ENCODE measurements around the gene EML6. TPM values are rescaled to one million over a fixed set of nuclear protein-coding genes. Genes with fewer than 3 reads are reported as not detected.

EML6 gene
- total and polyA plus RNA-seq, 2 experiments from 2014 or later: 2.7 to 6.2 TPM

DNA sequence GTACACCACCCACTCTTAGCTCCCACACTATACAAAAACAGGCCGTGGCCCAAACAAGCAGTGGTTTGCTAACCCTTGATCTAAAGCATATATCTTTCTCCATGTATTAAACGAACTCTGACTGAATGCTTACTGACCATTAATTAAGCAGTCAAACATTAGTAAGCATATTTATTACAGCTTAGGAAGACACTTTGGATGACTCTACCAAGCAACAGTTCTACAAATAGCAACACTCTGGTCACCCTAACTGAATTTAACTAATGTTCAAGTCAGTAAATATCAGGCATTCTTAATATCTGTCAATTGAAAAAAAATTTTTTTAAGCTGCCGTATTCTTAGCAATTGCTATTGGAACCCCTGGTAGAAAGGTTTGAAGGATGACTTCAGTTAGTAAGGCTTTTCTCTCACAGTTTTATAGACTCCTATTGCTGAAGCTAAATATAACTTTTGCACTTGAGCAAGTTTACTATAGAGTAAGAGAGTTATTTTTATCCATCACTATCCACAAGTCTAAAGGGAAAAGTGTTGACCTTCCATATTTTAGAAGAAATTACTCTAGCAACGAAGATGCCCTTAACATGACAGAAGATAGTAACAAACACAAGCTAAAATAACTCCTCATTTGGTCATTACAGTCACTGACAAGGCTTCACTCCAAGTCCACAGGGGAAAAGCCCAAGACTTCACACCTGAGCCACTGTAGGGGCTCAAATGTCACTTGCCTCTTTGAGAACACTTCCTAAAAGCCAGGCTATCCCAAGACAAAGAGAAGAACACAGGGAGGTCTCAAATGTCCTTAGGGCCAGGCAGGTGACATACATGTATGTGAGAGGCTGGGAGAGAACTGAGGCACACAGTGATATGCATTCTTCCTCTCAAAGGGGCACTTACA is 252.4 kb downstream of the EML6 start (continued):
- TF ChIP-seq, protein P1, sequence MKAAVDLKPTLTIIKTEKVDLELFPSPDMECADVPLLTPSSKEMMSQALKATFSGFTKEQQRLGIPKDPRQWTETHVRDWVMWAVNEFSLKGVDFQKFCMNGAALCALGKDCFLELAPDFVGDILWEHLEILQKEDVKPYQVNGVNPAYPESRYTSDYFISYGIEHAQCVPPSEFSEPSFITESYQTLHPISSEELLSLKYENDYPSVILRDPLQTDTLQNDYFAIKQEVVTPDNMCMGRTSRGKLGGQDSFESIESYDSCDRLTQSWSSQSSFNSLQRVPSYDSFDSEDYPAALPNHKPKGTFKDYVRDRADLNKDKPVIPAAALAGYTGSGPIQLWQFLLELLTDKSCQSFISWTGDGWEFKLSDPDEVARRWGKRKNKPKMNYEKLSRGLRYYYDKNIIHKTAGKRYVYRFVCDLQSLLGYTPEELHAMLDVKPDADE (IDR thresholded peaks at IDR 0.05): no peak

DNA sequence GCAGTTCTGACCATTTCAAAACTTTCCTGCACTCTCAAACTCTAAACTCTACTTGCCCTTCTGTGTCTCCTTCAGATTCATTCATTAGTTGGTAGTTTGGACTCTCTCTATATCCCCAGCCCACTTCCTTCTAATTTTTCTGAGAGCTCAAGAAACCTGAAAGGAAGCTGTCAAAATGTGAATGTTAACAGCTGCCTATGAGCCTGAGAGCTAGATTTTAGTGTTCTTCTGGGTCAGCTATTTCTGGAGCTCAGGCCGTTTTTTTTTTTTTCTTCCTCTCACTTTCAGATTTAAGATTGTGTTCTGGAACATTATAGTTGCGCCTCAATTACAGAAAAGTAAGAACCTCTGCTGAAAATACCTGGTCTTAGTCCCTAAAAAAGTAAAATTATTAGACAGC is 253.7 kb downstream of the EML6 start:
- H3K27me3 Mint-ChIP-seq (ENCODE audit: insufficient read depth, low read depth, poor library complexity): no peaks in the 10 kb centered on the region
- peak overlapping the region; percentile 15; the same call in 1 of the 2 replicates for H3K27ac ChIP-seq (ENCODE audit: low read depth)
- peaks cover 13% of the 10 kb centered on the region; the same call in 1 of the 2 replicates for H3K36me3 ChIP-seq (ENCODE audit: insufficient read depth)
- H3K27ac Mint-ChIP-seq: no peak overlapping the region
- H3F3A ChIP-seq (replicated peaks; ENCODE audit: low read depth): no peaks in the 10 kb centered on the region
- peaks cover 23% of the 10 kb centered on the region; the same call in 2 of the 3 replicates for H3K36me3 Mint-ChIP-seq (ENCODE audit: low read depth)
- no peak for DNase-seq (ENCODE audit: low spot score)
- H4K20me1 ChIP-seq (replicated peaks; ENCODE audit: insufficient read depth): peaks cover 29% of the 10 kb centered on the region
- no peak for ATAC-seq
- no peak overlapping the region for H3K4me2 ChIP-seq
- H3K79me2 ChIP-seq (replicated peaks; ENCODE audit: insufficient read depth): peaks cover 82% of the 10 kb centered on the region
- H3K4me1 Mint-ChIP-seq: peaks cover 12% of the 10 kb centered on the region
- no peaks in the 10 kb centered on the region for H3K27me3 ChIP-seq (ENCODE audit: insufficient read depth)
- H3K9me2 ChIP-seq (ENCODE audit: insufficient read depth): no peaks in the 10 kb centered on the region
- no peaks in the 10 kb centered on the region for H3K9me3 Mint-ChIP-seq
- no peak overlapping the region for H3K4me3 ChIP-seq
- H3K4me3 Mint-ChIP-seq: no peak overlapping the region
- no peak overlapping the region for H2AFZ ChIP-seq
- H3K4me1 ChIP-seq (ENCODE audit: insufficient read depth): no peaks in the 10 kb centered on the region
- TF ChIP-seq, protein P2, sequence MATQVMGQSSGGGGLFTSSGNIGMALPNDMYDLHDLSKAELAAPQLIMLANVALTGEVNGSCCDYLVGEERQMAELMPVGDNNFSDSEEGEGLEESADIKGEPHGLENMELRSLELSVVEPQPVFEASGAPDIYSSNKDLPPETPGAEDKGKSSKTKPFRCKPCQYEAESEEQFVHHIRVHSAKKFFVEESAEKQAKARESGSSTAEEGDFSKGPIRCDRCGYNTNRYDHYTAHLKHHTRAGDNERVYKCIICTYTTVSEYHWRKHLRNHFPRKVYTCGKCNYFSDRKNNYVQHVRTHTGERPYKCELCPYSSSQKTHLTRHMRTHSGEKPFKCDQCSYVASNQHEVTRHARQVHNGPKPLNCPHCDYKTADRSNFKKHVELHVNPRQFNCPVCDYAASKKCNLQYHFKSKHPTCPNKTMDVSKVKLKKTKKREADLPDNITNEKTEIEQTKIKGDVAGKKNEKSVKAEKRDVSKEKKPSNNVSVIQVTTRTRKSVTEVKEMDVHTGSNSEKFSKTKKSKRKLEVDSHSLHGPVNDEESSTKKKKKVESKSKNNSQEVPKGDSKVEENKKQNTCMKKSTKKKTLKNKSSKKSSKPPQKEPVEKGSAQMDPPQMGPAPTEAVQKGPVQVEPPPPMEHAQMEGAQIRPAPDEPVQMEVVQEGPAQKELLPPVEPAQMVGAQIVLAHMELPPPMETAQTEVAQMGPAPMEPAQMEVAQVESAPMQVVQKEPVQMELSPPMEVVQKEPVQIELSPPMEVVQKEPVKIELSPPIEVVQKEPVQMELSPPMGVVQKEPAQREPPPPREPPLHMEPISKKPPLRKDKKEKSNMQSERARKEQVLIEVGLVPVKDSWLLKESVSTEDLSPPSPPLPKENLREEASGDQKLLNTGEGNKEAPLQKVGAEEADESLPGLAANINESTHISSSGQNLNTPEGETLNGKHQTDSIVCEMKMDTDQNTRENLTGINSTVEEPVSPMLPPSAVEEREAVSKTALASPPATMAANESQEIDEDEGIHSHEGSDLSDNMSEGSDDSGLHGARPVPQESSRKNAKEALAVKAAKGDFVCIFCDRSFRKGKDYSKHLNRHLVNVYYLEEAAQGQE (IDR thresholded peaks at IDR 0.05; ENCODE audit: unreplicated experiment): no peak
- TF ChIP-seq POLR2AphosphoS5 (IDR thresholded peaks at IDR 0.05; ENCODE audit: low read depth) (no peak), STAT1 (IDR thresholded peaks at IDR 0.05; ENCODE audit: unreplicated experiment) (no peak), EZH2 (IDR thresholded peaks at IDR 0.05; ENCODE audit: low read depth, unreplicated experiment) (no peak), ZNF331 (CRISPR knock-in tag; IDR thresholded peaks at IDR 0.05; ENCODE audit: low read depth) (no peak), ZNF114 (CRISPR knock-in tag; IDR thresholded peaks at IDR 0.05) (no peak), EZH2phosphoT487 (IDR thresholded peaks at IDR 0.05; ENCODE audit: unreplicated experiment) (no peak), CREB1 (CRISPR knock-in tag; IDR thresholded peaks at IDR 0.05; ENCODE audit: low read depth) (no peak)
- TF ChIP-seq, protein P1 (IDR thresholded peaks at IDR 0.05): no peak
- TF ChIP-seq, protein P3, sequence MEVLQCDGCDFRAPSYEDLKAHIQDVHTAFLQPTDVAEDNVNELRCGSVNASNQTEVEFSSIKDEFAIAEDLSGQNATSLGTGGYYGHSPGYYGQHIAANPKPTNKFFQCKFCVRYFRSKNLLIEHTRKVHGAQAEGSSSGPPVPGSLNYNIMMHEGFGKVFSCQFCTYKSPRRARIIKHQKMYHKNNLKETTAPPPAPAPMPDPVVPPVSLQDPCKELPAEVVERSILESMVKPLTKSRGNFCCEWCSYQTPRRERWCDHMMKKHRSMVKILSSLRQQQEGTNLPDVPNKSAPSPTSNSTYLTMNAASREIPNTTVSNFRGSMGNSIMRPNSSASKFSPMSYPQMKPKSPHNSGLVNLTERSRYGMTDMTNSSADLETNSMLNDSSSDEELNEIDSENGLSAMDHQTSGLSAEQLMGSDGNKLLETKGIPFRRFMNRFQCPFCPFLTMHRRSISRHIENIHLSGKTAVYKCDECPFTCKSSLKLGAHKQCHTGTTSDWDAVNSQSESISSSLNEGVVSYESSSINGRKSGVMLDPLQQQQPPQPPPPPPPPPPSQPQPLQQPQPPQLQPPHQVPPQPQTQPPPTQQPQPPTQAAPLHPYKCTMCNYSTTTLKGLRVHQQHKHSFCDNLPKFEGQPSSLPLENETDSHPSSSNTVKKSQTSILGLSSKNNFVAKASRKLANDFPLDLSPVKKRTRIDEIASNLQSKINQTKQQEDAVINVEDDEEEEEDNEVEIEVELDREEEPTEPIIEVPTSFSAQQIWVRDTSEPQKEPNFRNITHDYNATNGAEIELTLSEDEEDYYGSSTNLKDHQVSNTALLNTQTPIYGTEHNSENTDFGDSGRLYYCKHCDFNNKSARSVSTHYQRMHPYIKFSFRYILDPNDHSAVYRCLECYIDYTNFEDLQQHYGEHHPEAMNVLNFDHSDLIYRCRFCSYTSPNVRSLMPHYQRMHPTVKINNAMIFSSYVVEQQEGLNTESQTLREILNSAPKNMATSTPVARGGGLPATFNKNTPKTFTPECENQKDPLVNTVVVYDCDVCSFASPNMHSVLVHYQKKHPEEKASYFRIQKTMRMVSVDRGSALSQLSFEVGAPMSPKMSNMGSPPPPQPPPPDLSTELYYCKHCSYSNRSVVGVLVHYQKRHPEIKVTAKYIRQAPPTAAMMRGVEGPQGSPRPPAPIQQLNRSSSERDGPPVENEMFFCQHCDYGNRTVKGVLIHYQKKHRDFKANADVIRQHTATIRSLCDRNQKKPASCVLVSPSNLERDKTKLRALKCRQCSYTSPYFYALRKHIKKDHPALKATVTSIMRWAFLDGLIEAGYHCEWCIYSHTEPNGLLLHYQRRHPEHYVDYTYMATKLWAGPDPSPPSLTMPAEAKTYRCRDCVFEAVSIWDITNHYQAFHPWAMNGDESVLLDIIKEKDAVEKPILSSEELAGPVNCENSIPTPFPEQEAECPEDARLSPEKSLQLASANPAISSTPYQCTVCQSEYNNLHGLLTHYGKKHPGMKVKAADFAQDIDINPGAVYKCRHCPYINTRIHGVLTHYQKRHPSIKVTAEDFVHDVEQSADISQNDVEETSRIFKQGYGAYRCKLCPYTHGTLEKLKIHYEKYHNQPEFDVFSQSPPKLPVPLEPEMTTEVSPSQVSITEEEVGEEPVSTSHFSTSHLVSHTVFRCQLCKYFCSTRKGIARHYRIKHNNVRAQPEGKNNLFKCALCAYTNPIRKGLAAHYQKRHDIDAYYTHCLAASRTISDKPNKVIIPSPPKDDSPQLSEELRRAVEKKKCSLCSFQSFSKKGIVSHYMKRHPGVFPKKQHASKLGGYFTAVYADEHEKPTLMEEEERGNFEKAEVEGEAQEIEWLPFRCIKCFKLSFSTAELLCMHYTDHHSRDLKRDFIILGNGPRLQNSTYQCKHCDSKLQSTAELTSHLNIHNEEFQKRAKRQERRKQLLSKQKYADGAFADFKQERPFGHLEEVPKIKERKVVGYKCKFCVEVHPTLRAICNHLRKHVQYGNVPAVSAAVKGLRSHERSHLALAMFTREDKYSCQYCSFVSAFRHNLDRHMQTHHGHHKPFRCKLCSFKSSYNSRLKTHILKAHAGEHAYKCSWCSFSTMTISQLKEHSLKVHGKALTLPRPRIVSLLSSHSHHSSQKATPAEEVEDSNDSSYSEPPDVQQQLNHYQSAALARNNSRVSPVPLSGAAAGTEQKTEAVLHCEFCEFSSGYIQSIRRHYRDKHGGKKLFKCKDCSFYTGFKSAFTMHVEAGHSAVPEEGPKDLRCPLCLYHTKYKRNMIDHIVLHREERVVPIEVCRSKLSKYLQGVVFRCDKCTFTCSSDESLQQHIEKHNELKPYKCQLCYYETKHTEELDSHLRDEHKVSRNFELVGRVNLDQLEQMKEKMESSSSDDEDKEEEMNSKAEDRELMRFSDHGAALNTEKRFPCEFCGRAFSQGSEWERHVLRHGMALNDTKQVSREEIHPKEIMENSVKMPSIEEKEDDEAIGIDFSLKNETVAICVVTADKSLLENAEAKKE (CRISPR knock-in tag; IDR thresholded peaks at IDR 0.05): no peak

All from GM23338 (cell line).